ENCODE measurements around the gene SSX2IP.
"Not testable (repeated sequence)": the region's sequence is repeated elsewhere in the genome, so short reads cannot be mapped to it uniquely, and the experiment has no call there.

The SSX2IP gene

GRCh38 chr1:84674705-84675104, 15.6 kb downstream of the SSX2IP start:
- no peak for DNase-seq

DNA sequence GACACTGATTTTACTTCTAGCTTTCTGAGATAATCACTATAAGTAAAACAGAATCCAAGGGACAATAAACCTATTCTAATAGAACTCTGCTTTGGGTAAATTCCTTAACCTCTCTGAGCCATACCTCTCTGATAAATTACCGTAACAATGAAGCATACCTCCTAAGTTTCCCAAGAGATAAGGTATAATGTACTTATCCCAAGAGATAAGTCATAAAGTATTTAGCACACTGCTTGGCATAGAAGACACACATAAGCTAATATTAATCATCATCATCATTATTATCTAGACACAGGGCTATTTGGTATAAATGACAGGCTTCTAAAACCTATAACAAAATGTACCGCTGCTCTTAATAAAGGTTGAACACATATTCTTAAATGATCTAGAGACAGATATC, 16.2 kb downstream of the SSX2IP start:
- no peak for DNase-seq

DNA sequence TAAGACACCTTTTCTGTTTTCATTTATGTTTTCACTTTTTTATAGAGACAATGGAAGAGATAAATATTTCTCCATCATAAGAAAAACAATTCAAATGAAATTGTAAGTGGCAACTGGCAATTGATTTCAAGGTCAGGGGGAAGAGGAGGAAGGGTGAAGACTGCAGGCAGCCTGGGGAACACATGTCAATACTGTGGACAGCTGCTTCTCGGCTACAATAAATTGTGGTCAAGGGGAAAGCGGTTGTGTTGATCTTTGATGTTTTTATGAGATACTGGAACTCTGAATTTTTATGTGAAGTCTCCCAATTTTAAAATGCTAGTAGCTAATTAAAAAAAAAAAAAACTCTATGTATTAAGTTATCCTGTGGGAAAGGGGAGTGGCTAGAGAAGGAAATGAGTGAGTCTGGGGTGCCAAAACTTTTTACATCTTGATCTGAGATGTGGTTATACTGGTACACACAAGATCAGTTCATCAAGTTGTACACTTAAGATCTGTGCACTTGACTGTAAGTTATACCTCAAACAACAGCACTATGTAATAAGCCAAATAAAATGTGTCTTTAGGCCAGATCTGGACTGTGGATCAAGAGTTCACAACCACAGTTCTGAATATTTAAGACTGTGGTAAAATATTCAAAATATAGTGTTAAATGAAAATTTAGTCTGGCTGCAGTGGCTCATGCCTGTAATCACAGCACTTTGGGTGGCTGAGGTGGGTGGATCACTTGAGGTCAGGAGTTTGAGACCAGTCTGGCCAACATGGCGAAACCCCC, 18.0 kb downstream of the SSX2IP start:
- DNase-seq, result no peak

DNA sequence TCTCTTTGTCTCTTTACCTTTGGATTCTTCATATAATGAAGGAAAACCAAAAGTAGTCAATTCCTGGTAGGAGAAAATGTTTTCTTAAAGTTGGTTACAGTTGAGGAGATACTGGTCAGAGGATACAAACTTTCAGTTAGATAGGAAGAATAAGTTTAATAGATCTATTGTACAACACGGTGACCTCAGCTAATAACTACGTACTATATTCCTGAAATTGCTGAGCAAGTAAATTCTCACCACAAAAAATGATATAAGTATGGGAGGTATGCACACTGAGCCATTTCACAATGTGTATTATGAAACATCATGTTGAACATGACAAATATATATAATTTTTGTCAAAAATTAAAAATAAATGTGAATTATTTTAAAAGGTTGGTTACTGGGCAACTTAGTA, 20.4 kb downstream of the SSX2IP start:
- DNase-seq, result no peak

GRCh38 chr1:84668185-84668584, 22.1 kb downstream of the SSX2IP start:
- DNase-seq, result no peak

DNA sequence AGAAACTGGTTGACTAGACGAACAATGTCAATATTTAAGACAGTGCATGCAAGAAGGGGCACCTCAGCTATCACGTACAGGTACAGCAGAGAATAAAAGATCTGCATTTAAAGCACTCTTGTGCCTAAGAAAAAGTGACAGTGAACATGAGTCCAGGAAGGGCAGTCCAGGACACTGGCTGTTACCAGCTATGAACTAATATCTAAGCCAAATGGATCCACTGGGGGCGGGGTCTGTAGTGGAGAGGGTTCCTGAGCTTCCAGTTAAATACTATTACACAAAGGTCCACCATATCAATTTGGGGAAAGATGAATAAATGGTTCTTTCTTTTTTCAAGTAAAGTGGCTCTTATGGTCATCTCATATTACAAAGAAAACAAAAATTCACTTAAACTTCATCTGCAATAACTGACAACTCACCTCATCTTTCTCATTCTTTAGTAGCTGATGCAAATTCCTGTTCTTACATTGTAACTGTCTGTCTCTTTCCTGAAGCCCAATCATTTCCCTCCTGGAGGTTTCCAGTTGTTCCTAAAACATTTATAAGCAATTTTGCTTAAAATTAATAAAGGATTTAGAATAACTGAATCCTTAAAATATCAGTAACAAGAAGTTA, 24.5 kb downstream of the SSX2IP start:
- DNase-seq, result no peak

- DNase-seq, result no peak
Measured at GRCh38 chr1:84653130-84653677, 37.1 kb downstream of the SSX2IP start.

DNA sequence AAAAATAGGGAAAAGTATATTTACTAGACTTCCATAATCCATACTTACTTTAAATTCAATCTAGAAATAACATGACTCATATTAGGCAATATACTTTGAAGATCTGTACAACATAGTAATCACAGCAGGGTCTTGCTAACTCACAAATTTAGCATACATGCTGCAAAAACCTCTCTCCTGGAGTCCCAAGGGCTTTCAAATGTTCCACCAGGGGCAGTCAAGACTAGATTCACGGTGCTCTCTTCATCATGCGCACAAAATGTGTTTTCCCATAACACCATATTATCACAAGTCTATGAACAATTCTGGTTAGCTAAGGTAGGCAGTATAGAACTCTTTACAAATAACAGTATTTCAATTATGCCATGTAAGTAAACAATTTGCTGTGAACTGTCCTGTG, 45.8 kb downstream of the SSX2IP start:
- no peak for DNase-seq

- DNase-seq, result no peak
Measured at GRCh38 chr1:84643183-84643582, 47.1 kb downstream of the SSX2IP start.

DNA sequence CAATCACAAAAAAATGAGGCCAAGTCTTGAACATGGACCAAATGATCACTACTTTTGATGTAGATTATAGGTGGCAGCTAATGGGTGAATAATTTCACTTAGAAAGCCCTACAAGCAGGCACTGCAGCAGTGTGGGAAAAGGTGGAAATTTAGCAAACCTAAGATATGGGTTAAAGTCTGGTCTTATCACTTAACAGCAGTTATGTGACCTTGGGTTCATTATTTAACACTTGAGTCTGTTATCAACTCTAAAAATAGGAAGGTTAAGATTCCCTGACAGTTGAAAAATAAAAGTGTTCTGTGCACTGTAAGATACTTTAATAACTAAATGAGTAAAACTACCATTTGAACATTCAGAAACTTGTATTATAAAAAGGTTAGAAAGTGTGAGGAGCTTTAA, 47.5 kb downstream of the SSX2IP start:
- DNase-seq, result no peak

DNA sequence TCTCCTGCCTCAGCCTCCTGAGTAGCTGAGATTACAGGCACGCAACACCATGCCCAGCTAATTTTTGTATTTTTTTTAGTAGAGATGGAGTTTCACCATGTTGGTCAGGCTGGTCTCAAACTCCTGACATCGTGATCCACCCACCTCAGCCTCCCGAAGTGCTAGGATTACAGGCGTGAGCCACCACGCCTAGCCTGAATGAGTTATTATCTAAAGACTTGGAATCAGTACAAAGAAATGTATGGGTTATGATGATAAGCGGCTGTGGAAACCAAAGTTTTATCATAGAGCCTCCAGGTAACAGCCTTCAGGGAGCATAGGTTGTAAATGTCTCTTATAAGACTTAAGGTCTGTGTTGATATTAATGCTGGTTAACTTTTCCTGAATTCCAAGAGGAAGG, 50.5 kb downstream of the SSX2IP start:
- not testable (repeated sequence) for DNase-seq

GRCh38 chr1:84635429-84635828, 54.8 kb downstream of the SSX2IP start:
- DNase-seq, result no peak

DNA sequence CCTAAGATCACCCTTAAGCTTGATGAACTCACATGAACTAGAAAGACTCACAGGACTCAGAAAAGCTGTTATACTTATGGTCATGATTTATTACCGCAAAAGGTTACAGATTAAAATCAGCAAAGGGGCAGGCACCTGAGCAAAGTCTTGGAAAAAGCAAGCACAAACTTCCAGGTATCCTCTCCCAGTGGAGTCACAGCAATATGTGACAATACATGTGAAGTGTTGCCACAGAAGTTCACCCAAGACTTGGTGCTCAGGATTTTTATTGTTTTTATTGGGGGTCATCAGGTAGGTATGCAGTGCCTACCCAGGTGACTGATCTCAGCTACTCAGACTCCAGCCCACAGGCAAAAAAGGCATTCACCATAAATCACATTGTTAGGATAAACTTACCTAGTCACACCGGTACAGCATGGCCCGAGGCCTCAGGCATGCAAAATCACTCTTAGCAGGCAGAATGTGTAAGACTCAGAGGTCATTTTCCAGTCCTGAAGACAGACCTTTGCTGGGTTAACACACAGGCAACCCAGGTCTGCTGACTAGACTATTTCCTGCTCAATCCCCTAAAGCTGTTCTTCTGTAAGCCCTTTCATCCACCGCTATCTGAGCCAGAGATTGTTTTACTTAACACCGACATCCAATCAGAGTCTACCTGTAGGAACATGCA, 55.6 kb downstream of the SSX2IP start:
- DNase-seq, result no peak

DNA sequence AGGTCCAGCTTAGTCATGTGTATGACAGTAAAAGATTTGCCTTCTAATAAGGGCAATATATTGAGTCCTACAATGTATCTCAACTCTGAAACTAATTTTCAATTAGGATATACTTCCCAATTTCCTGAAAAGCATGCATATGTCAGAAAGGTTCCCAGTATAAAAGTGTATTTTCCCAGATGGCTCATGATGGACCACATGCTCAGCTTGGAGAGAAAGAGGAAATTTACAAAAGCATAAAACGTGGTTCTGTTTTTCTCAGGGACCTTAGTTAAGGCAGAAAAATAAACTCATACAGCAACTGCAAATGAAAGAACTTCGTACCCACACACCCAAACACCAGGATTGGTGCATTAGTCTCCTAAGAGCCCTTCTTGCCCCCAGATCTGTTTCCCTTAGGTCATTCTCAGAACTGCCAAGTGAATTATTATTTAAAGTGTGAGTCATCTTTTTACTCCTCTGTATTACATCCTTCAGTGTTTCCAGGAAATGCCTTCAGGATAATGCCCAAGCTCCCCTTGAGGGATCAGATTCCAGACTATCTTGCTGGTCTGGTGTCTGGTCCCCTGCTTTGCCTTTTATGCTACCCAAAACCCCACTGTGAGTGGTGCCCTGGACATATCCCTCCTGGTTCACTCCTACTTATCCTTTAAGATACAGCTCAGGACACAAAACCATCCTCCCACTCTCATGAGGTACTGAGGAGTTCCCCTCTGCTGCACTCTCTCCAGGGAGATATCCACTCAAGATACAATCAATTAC, 57.4 kb downstream of the SSX2IP start:
- DNase-seq, result no peak

- no peak for DNase-seq
Measured at GRCh38 chr1:84632137-84632536, 58.1 kb downstream of the SSX2IP start.

DNA sequence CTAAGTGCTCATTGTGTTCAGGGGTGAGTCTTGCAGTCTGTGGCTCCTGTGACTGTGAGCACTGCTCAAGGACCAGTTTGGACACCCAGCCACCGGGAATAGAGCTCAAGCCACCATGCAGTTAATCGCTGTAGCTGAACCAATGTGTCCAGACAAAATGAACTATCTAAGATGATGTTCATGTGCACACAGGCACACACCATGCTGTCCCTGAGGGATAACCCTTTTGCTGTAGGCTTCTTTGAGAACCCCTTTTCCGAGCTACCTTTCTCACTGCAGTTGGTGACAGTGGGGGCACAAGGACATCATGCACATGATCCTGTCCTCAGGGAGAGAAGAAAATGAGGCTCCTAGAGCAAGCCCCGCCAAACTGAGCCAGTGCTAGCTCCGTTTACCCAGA, 65.4 kb downstream of the SSX2IP start:
- DNase-seq, result no peak

GRCh38 chr1:84621553-84621952, 68.7 kb downstream of the SSX2IP start:
- no peak for DNase-seq

- DNase-seq, result peak; percentile 75
Measured at GRCh38 chr1:84620720-84621313, 69.4 kb downstream of the SSX2IP start.

GRCh38 chr1:84619383-84620102, 70.7 kb downstream of the SSX2IP start:
- no peak for DNase-seq

DNA sequence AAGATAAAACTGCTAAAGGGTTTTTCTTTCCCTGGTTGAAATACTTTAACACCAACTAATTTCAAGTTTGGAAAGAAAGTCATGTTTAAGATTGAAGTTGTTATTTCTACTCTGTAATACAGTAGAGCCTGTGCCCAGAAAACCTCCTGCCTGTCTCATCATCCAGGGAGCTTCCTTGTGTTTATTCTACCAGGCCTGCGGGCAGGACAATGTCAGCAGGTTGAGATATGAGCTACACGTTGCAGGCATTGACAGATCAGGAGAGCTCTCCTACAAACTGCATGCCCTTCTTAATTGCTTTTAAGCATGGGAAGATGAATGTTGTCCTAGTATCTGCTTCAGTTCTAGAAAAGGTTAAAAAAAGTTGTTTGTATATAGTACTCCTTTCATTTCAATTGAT, 72.9 kb downstream of the SSX2IP start:
- DNase-seq, result no peak

- DNase-seq, result no peak
Measured at GRCh38 chr1:84615790-84616189, 74.5 kb downstream of the SSX2IP start.

DNA sequence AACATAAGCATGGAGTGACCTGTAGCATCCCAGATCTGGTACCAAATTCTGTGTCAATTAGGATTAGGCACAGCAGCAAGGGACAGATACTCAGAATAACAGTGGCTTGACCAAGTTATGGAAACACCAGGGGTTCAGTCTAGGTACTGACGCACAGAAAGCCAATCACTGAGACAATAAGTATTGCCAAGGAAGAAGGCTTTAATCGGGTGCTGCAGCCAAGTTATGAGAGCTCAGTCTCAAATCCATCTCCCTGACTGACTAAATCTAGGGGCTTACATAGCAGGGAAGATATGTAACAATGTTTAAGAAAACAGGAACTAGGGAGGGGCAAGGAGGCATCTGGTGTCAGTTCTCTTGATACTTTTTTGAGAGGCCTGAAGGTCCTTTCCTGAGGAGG, 76.4 kb downstream of the SSX2IP start:
- no peak for DNase-seq

All from central memory CD4-positive, alpha-beta T cell (primary cell).